Bronchial epithelial cell (primary cell): Measurements from ENCODE around the gene PRKCH. TPM values are rescaled to one million over a fixed set of nuclear protein-coding genes. Genes with fewer than 3 reads are reported as not detected.

Experiments used
- DNase-seq: peaks from one replicate; pipeline ENCODE4 v3.0.0-alpha.2; 2010; ENCODE audit warnings: low read depth
- FAIRE-seq: peaks from 2 replicates; lab custom pipeline; 2011; peaks lifted over from hg19 to GRCh38; lab: Jason Lieb, UNC
- H3K27me3 ChIP-seq: 2 replicates; pipeline ENCODE4 v1.5.1; 2011; ENCODE audit warnings: low read length; ENCODE audit not compliant: control insufficient read depth, insufficient read depth
- H3K36me3 ChIP-seq: 2 replicates; pipeline ENCODE4 v1.5.1; 2011; ENCODE audit warnings: low read length; ENCODE audit not compliant: control insufficient read depth, insufficient read depth
- H3K4me3 ChIP-seq: 2 replicates; pipeline ENCODE4 v1.5.1; 2011; ENCODE audit warnings: mild to moderate bottlenecking, low read depth, low read length, control low read depth
- CTCF ChIP-seq: IDR thresholded peaks from 2 replicates; pipeline ENCODE4 v1.5.1; 2011; ENCODE audit warnings: mild to moderate bottlenecking, moderate library complexity, low read length, control low read depth, inconsistent platforms; ENCODE audit not compliant: insufficient read depth, severe bottlenecking
- total RNA-seq: library from RNA; depleted of rRNA; stranded (reverse); fragments of >200 nt; gene quantifications from 2 replicates; pipeline ENCODE4 v1.2.1, GENCODE V29; 2014

Gene PRKCH
- total RNA-seq, 1 donor from 2014 or later = 24.5 TPM

- FAIRE-seq = no peak
- Histone ChIP-seq H3K36me3 (no peaks in the 10 kb centered on the region), H3K4me3 (no peak overlapping the region), H3K27me3 (no peaks in the 10 kb centered on the region)
- no peak for DNase-seq
- no peak for TF ChIP-seq CTCF
Measured at GRCh38 chr14:61578745-61579144, 257.4 kb downstream of the PRKCH start.

GRCh38 chr14:61581340-61581739 lies 260.0 kb downstream of the PRKCH start:
- FAIRE-seq (no peak), DNase-seq (no peak)
- Histone ChIP-seq H3K4me3 (no peak overlapping the region), H3K27me3 (no peaks in the 10 kb centered on the region), H3K36me3 (no peaks in the 10 kb centered on the region)
- no peak for TF ChIP-seq CTCF

- FAIRE-seq = no peak
- DNase-seq = no peak
- Histone ChIP-seq H3K4me3 (no peak overlapping the region), H3K27me3 (no peaks in the 10 kb centered on the region), H3K36me3 (no peaks in the 10 kb centered on the region)
- no peak for TF ChIP-seq CTCF
Measured at GRCh38 chr14:61581955-61582615, 260.7 kb downstream of the PRKCH start.

- Histone ChIP-seq H3K27me3 (no peaks in the 10 kb centered on the region), H3K4me3 (no peak overlapping the region), H3K36me3 (no peaks in the 10 kb centered on the region)
- no peak for TF ChIP-seq CTCF
- FAIRE-seq = no peak
- DNase-seq = no peak
Measured at GRCh38 chr14:61582815-61583214, 261.4 kb downstream of the PRKCH start.

GRCh38 chr14:61584331-61584741 lies 263.0 kb downstream of the PRKCH start:
- Histone ChIP-seq H3K4me3 (no peak overlapping the region), H3K27me3 (no peaks in the 10 kb centered on the region), H3K36me3 (no peaks in the 10 kb centered on the region)
- FAIRE-seq (no peak), DNase-seq (peak; percentile 83)
- TF ChIP-seq CTCF = no peak
